Measurements from ENCODE around the gene MYBPH. TPM values are rescaled to one million over a fixed set of nuclear protein-coding genes. Genes with fewer than 3 reads are reported as not detected.

Gene MYBPH
- total RNA-seq, 4 donors from 2014 or later = not detected

DNA sequence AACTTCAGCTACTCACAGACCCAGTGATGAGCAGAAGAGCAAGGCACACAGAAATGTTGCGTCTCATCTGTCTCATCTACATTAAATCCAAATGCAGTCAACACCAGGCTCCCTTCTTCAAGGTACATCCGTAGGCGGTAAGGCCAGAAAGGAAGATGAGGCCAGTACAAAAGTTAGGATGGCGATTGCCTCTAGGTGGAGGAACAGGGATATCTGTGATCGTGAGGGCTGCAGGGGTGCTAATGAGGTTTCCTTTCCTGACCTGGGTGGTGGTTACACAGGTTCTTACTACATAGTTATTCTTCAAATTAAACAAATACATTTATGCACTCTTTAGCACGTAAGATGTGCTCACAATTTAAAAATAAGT is 1.4 kb upstream of the MYBPH start:
- intact Hi-C loops (cut with DNase I) = no loop called here
- WGBS, 2 donors = 87 to 88% methylated on average over 6 of the region's 6 CpGs
- H3K4me1 ChIP-seq = peaks cover 0 to 34% (median 6%) of the 10 kb centered on the region in 3 donors
- no peak overlapping the region for H3K4me3 ChIP-seq
- peak overlapping the region in 1 of 4 donors; percentile 25 for H3K27ac ChIP-seq
- DNase-seq = no peak
- H3K9me3 ChIP-seq = no peaks in the 10 kb centered on the region
- H3K27me3 ChIP-seq = peaks cover 0 to 7% (median 0%) of the 10 kb centered on the region in 4 donors
- TF ChIP-seq CTCF (IDR thresholded peaks at IDR 0.05) (no peak), POLR2A (IDR thresholded peaks at IDR 0.05) (no peak)
- no peaks in the 10 kb centered on the region for H3K36me3 ChIP-seq

DNA sequence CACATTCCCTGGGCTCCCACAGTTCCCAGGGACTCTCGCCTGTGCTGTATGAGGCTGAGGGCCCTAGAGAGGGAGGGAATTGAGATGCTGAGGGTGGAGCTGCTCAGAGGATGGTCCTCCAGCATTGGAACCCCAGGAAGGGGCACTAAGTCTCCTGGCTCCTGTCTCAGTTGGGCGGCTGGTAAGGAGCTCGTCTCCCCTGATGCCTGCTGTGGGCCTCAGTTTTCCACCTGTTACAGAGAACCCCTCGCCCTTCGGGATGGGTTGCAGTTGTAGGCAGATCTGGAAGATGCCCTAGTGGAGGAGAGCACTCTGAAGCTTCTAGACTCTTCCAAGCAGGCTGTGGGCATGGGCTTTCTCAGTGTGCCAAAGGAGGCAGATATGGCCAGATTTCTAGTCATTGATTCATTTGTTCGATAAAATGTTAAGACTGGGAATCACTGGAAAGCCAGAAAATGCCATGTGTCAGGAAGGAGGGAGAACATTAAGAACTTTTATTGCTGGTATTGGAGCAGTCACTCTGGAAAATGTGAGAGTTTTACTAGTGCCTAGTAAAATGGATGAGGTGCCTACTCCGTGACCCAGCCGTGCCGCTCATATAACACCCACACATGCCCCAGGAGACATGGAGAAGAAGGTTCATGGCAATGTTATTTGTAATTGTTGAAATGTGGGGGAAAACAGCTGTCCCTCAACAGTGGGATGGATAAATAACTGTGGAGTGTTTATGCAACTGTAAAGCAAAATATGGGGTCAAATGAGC is 828 bp upstream of the MYBPH start:
- Histone ChIP-seq H3K36me3 (no peaks in the 10 kb centered on the region), H3K4me1 (peaks cover 0 to 34% (median 6%) of the 10 kb centered on the region in 3 donors), H3K27ac (no peak overlapping the region), H3K4me3 (no peak overlapping the region), H3K27me3 (peaks cover 0 to 13% (median 0%) of the 10 kb centered on the region in 4 donors), H3K9me3 (no peaks in the 10 kb centered on the region)
- WGBS, 2 donors = 85 to 92% methylated on average over 4 of the region's 9 CpGs
- DNase-seq = no peak
- TF ChIP-seq POLR2A (IDR thresholded peaks at IDR 0.05) (no peak), CTCF (IDR thresholded peaks at IDR 0.05) (no peak)
- intact Hi-C loops (cut with DNase I) = no loop called here

DNA sequence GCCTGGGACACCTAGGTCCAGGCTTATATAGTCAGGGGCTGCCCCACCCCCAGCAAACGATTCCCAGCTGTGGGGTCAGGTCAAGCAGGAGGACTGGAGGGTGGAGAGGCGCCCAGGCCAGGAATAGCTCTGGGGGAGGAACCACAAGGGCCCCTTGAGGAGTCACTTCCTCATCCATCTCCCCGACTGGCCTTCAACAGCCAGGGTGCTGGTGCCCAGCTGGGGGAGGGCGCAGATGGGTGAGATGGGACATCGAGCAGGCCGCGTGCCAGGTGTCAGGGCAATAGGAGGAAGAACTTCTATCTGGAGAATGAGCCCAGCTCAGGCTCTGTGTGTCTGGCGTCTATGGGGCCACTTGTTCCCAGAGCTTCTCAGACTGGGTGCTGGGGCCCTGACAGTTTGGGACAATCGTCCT is 208 bp upstream of the MYBPH start:
- H3K4me3 ChIP-seq = no peak overlapping the region
- no peaks in the 10 kb centered on the region for H3K36me3 ChIP-seq
- TF ChIP-seq POLR2A (IDR thresholded peaks at IDR 0.05) = no peak
- no peak for TF ChIP-seq CTCF (IDR thresholded peaks at IDR 0.05)
- no peak overlapping the region for H3K27ac ChIP-seq
- peaks cover 0 to 16% (median 0%) of the 10 kb centered on the region in 4 donors for H3K27me3 ChIP-seq
- no peak for DNase-seq
- H3K4me1 ChIP-seq = peaks cover 0 to 34% (median 6%) of the 10 kb centered on the region in 3 donors
- no peaks in the 10 kb centered on the region for H3K9me3 ChIP-seq
- 93% methylated on average over 3 of the region's 9 CpGs; no CpG with 5 or more reads in 1 of the 2 donors for WGBS, 2 donors
- intact Hi-C loops (cut with DNase I) = no loop called here

DNA sequence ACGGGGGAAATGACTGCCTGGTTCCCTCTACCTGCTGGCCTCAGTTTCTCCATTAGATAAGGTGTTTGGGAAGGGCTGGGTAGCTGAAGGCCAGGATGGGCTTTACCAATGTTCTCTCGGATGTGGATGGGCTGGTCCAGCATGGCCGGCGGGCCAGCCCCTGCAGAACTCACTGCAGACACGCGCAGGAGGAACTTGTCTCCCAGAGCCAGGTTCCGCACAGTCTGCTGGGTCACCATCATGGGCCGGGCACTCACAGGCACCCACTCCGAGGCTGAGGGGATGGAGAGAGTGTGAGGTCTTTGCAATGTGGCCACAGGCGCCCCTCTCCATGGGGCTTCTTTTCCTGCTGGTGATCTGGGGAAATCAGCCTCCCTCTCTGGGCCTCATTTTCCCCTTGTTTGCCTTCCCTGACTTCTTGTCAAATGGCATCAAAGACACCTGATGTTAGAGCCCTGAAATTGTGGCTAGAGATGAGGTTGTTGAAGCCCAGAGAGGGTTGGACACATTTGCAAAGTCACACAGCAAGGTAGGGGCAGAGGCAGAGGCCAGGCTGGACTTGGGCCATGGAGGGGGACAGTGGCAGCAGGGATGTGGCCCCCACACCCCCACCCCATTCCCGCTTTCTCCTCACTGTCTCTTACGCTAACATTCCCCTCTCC is 1.2 kb downstream of the MYBPH start:
- TF ChIP-seq CTCF (IDR thresholded peaks at IDR 0.05) (no peak), POLR2A (IDR thresholded peaks at IDR 0.05) (no peak)
- H3K27me3 ChIP-seq = peaks cover 0 to 16% (median 0%) of the 10 kb centered on the region in 4 donors

GRCh38 chr1:203173566-203173965 is 2.1 kb downstream of the MYBPH start:
- Histone ChIP-seq H3K27me3 (peaks cover 0 to 16% (median 0%) of the 10 kb centered on the region in 4 donors), H3K27ac (no peak overlapping the region), H3K36me3 (no peaks in the 10 kb centered on the region), H3K4me3 (no peak overlapping the region), H3K4me1 (peaks cover 0 to 34% (median 6%) of the 10 kb centered on the region in 3 donors), H3K9me3 (no peaks in the 10 kb centered on the region)
- no peak for DNase-seq
- intact Hi-C loops (cut with DNase I) = no loop called here
- WGBS, 2 donors = 76 to 93% methylated on average over 3 to 5 of the region's 5 CpGs
- TF ChIP-seq CTCF (IDR thresholded peaks at IDR 0.05) (no peak), POLR2A (IDR thresholded peaks at IDR 0.05) (no peak)

More for the DNA sequence above, 1.2 kb downstream of the MYBPH start:
- WGBS, 2 donors = 86 to 88% methylated on average over 4 to 8 of the region's 12 CpGs
- no peak for DNase-seq
- H3K9me3 ChIP-seq = no peaks in the 10 kb centered on the region
- H3K4me1 ChIP-seq = peaks cover 0 to 34% (median 6%) of the 10 kb centered on the region in 3 donors
- H3K4me3 ChIP-seq = no peak overlapping the region
- no peak overlapping the region for H3K27ac ChIP-seq
- intact Hi-C loops (cut with DNase I) = no loop called here
- H3K36me3 ChIP-seq = no peaks in the 10 kb centered on the region
